ENCODE measurements around the gene PHRF1. TPM values are rescaled to one million over a fixed set of nuclear protein-coding genes. Genes with fewer than 3 reads are reported as not detected.

Gene PHRF1
- polyA plus RNA-seq, 1 donor from 2014 or later, result 15.4 TPM

GRCh38 chr11:558503-558902, 17.8 kb upstream of the PHRF1 start:
- H3K27ac Mint-ChIP-seq, result peak overlapping the region in 1 of 3 donors; percentile 68
- H3K27me3 Mint-ChIP-seq, result no peaks in the 10 kb centered on the region

GRCh38 chr11:559020-559620, 17.1 kb upstream of the PHRF1 start:
- H3K27me3 Mint-ChIP-seq, result no peaks in the 10 kb centered on the region
- H3K9me3 Mint-ChIP-seq, result no peaks in the 10 kb centered on the region
- H3K4me3 Mint-ChIP-seq, result peak overlapping the region in 1 of 4 donors; percentile 91
- H3K36me3 Mint-ChIP-seq, result no peaks in the 10 kb centered on the region
- peak overlapping the region in 2 of 3 donors; percentile 68 to 82 for H3K27ac Mint-ChIP-seq
- H3K4me1 Mint-ChIP-seq, result peaks cover 3 to 11% (median 9%) of the 10 kb centered on the region in 3 donors

More at GRCh38 chr11:558503-558902, 17.8 kb upstream of the PHRF1 start:
- H3K9me3 Mint-ChIP-seq, result no peaks in the 10 kb centered on the region
- peak overlapping the region in 1 of 4 donors; percentile 91 for H3K4me3 Mint-ChIP-seq
- H3K4me1 Mint-ChIP-seq, result peaks cover 3 to 11% (median 9%) of the 10 kb centered on the region in 3 donors
- H3K36me3 Mint-ChIP-seq, result no peaks in the 10 kb centered on the region

DNA sequence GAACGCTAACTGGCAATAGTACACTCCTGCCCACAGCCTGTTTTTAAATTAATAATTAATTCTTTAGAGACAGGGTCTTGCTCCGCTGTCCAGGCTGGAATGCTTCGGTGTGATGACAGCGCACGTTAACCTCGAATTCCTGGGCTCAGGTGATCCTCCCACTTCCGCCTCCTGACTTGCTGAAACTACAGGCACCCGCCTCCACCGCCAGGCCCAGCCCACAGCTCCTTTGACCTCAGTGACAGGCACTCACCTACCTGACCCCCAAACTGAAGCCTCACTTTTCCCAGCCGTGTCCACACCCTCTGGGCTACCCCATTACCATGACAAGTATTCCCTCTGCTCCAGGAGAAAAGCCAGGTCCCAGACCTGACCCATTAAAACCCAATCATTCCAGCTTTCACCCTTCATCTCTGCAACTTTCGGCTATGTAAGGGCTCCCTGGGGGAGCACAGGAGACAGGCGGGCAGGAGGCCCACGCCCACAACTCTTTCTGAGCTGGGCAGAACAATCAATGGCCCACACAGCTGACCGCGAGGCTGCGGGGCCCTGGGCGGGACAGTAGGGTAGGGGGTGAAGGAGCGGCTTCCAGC, 16.5 kb upstream of the PHRF1 start:
- no peaks in the 10 kb centered on the region for H3K36me3 Mint-ChIP-seq
- peak overlapping the region; percentile 84 to 93 (median 88) for H3K27ac Mint-ChIP-seq
- peaks cover 3 to 11% (median 9%) of the 10 kb centered on the region in 3 donors for H3K4me1 Mint-ChIP-seq
- no peaks in the 10 kb centered on the region for H3K27me3 Mint-ChIP-seq
- H3K9me3 Mint-ChIP-seq, result no peaks in the 10 kb centered on the region
- peak overlapping the region; percentile 73 to 91 (median 86) for H3K4me3 Mint-ChIP-seq

- Mint-ChIP-seq H3K36me3 (no peaks in the 10 kb centered on the region), H3K9me3 (no peaks in the 10 kb centered on the region), H3K27ac (peak within 1 kb of the TSS; percentile 84 to 93 (median 88)), H3K4me1 (peaks cover 3 to 11% (median 9%) of the 10 kb centered on the region in 3 donors), H3K27me3 (no peaks in the 10 kb centered on the region), H3K4me3 (peak within 1 kb of the TSS; percentile 86 to 94 (median 92))
Measured at GRCh38 chr11:560305-561147, 15.7 kb upstream of the PHRF1 start, which contains the start of the genes LMNTD2 and RASSF7. LMNTD2 (minus strand) TSS chr11:560738; CDS start chr11:560716, 22 bp downstream. RASSF7 (plus strand) TSS chr11:560970; CDS start chr11:561769, 799 bp downstream.

DNA sequence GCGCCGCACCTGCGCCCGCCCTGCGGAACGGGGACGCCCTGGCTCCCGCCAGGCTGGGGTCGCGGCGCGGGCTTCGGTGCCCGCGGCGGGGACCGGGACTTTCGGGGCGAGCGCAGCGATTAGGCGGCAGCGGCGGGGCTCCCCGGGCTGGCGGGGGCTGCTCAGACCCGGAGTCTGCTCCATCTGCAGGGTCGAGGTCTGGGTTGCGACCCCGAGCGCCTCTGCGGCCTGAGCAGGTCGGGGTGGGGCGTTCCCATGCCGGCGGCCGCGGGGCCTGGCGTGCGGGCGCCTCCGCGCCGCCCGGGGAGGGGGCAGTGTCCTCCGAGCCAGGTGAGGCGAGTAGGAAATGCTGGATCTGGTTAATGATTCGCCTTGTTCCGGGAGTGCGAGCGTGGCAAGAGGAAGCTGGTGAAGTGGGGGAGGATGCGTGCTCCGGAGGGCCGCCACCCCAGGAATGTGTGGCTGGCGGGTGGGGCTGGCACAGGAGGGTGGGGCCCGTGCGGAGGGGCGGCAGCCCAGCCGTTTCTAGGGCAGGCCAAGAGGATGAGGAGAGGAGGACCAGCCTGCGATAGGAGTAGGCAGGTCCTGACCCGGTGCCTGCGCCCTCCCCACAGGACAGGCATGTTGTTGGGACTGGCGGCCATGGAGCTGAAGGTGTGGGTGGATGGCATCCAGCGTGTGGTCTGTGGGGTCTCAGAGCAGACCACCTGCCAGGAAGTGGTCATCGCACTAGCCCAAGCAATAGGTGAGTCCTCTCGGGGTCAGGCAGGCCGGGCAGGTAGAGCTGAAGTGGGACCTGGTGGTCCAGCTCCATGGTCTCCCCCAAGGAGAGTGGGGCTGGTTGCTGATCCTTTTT, 14.9 kb upstream of the PHRF1 start:
- Mint-ChIP-seq H3K27me3 (no peaks in the 10 kb centered on the region), H3K4me1 (peaks cover 3 to 11% (median 9%) of the 10 kb centered on the region in 3 donors), H3K4me3 (peak overlapping the region; percentile 86 to 94 (median 92)), H3K36me3 (no peaks in the 10 kb centered on the region), H3K27ac (peak overlapping the region in 1 of 3 donors; percentile 76), H3K9me3 (no peaks in the 10 kb centered on the region)

GRCh38 chr11:562046-562645, 14.1 kb upstream of the PHRF1 start:
- H3K4me1 Mint-ChIP-seq, result peaks cover 3 to 10% (median 8%) of the 10 kb centered on the region in 3 donors
- no peaks in the 10 kb centered on the region for H3K27me3 Mint-ChIP-seq
- H3K9me3 Mint-ChIP-seq, result no peaks in the 10 kb centered on the region
- H3K27ac Mint-ChIP-seq, result no peak overlapping the region
- H3K36me3 Mint-ChIP-seq, result no peaks in the 10 kb centered on the region
- peak overlapping the region in 2 of 4 donors; percentile 86 to 90 for H3K4me3 Mint-ChIP-seq

DNA sequence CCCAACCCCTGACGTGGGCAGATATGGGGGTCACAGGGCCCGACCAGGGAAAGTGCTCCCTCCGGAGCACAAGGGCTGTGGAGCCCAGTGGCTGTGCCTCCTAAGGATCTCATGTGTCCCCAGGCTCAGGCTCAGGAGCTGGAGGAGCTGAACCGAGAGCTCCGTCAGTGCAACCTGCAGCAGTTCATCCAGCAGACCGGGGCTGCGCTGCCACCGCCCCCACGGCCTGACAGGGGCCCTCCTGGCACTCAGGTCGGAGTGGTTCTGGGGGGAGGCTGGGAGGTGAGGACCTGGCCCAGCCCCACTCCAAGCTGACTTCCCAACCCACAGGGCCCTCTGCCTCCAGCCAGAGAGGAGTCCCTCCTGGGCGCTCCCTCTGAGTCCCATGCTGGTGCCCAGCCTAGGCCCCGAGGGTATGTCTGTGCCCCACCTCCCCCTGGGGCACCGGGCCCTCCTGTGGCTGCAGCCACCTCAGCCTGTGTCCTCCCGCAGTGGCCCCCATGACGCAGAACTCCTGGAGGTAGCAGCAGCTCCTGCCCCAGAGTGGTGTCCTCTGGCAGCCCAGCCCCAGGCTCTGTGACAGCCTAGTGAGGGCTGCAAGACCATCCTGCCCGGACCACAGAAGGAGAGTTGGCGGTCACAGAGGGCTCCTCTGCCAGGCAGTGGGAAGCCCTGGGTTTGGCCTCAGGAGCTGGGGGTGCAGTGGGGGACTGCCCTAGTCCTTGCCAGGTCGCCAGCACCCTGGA, 13.0 kb upstream of the PHRF1 start:
- Mint-ChIP-seq H3K4me1 (peaks cover 3 to 11% (median 9%) of the 10 kb centered on the region in 3 donors), H3K27me3 (no peaks in the 10 kb centered on the region), H3K9me3 (no peaks in the 10 kb centered on the region), H3K36me3 (no peaks in the 10 kb centered on the region), H3K27ac (no peak overlapping the region), H3K4me3 (peak overlapping the region in 1 of 4 donors; percentile 63)

GRCh38 chr11:563812-564578, 12.3 kb upstream of the PHRF1 start:
- H3K4me1 Mint-ChIP-seq, result peaks cover 3 to 11% (median 9%) of the 10 kb centered on the region in 3 donors
- H3K27ac Mint-ChIP-seq, result no peak overlapping the region
- H3K4me3 Mint-ChIP-seq, result peak overlapping the region in 1 of 4 donors; percentile 63
- H3K9me3 Mint-ChIP-seq, result no peaks in the 10 kb centered on the region
- H3K36me3 Mint-ChIP-seq, result no peaks in the 10 kb centered on the region
- H3K27me3 Mint-ChIP-seq, result no peaks in the 10 kb centered on the region

DNA sequence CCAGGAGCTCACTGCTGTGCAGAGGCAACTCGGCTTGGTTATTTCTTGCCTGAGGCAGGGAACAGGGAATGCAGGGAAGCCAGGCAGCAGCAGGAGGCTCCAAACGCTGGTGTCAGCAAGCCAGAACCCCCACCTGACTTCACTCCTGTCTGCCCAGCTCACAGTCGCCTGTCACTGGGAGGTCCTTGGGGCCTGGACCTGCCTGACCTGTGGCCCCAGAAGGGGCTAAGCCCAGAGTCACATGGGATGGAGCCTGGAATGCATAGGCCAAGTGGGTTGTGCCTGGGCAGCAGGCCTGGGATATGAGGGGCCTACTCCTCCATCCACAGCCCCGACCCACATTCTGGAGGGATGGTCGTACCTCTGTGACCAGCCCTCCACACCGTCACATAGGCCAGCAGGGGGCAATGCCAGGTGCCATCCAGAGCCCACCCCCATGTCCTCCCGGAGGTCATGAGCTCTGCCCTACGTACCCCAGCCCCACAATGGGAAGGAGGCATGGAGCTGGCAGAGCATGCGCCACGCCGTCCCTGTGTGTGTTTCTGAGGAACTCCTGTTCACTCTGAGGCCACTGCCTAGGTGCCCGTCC, 10.3 kb upstream of the PHRF1 start:
- peak overlapping the region in 1 of 4 donors; percentile 69 for H3K4me3 Mint-ChIP-seq
- peaks cover 3 to 6% (median 5%) of the 10 kb centered on the region in 3 donors for H3K4me1 Mint-ChIP-seq
- H3K36me3 Mint-ChIP-seq, result no peaks in the 10 kb centered on the region
- H3K9me3 Mint-ChIP-seq, result no peaks in the 10 kb centered on the region
- H3K27me3 Mint-ChIP-seq, result no peaks in the 10 kb centered on the region
- H3K27ac Mint-ChIP-seq, result peak overlapping the region in 1 of 3 donors; percentile 85

- H3K36me3 Mint-ChIP-seq, result no peaks in the 10 kb centered on the region
- H3K27ac Mint-ChIP-seq, result peak overlapping the region in 2 of 3 donors; percentile 83 to 85
- H3K9me3 Mint-ChIP-seq, result no peaks in the 10 kb centered on the region
- H3K4me1 Mint-ChIP-seq, result peaks cover 0 to 3% (median 1%) of the 10 kb centered on the region in 3 donors
- H3K4me3 Mint-ChIP-seq, result peak overlapping the region; percentile 69 to 92 (median 82)
- H3K27me3 Mint-ChIP-seq, result no peaks in the 10 kb centered on the region
Measured at GRCh38 chr11:567011-567628, 9.2 kb upstream of the PHRF1 start.

DNA sequence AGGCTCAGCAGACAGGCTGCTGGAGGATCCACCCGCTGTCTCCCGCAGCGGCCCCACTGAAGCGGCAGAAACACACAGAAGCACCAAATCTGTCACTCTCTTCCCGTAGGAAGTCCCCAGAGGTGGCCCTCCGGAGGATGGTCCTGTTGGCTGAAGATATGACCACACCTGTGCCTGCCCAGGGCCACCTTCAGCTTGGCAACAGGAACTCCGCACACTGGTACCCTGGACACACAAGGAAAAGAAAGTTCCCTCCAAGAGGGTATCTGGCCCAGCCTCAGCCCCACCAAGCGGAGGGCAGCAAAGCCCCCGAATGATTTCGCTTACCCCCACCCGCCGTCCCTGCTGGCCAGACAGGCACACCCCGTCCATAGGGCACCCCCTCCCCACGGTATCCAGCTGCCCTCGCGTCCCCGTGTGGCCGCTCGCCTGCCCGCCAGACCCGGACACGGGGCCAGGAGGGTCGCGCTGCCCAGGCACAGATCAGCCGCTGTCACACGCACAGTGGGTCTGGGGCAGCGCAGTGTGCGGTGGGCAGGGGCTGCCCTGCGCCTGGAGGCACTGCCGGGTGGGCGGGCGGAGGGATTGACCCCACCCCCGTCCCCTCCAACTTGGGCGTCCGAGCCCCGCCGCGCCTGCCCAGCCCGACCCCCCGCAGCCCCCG, 8.5 kb upstream of the PHRF1 start:
- no peaks in the 10 kb centered on the region for H3K9me3 Mint-ChIP-seq
- peak overlapping the region in 2 of 3 donors; percentile 83 to 85 for H3K27ac Mint-ChIP-seq
- H3K4me3 Mint-ChIP-seq, result peak overlapping the region; percentile 69 to 92 (median 82)
- no peaks in the 10 kb centered on the region for H3K36me3 Mint-ChIP-seq
- peaks cover 0 to 3% (median 1%) of the 10 kb centered on the region in 3 donors for H3K4me1 Mint-ChIP-seq
- no peaks in the 10 kb centered on the region for H3K27me3 Mint-ChIP-seq
